CD4-positive, alpha-beta T cell treated with Interleukin-17A for 1 hour (primary cell): ENCODE results near the gene FRA10AC1.
A peak's percentile ranks its signal among the peaks of the same experiment; 100 is the strongest.

Experiments
- DNase-seq: peaks from one replicate; pipeline ENCODE4 v3.0.0-alpha.2; 2020

Gene FRA10AC1

DNA sequence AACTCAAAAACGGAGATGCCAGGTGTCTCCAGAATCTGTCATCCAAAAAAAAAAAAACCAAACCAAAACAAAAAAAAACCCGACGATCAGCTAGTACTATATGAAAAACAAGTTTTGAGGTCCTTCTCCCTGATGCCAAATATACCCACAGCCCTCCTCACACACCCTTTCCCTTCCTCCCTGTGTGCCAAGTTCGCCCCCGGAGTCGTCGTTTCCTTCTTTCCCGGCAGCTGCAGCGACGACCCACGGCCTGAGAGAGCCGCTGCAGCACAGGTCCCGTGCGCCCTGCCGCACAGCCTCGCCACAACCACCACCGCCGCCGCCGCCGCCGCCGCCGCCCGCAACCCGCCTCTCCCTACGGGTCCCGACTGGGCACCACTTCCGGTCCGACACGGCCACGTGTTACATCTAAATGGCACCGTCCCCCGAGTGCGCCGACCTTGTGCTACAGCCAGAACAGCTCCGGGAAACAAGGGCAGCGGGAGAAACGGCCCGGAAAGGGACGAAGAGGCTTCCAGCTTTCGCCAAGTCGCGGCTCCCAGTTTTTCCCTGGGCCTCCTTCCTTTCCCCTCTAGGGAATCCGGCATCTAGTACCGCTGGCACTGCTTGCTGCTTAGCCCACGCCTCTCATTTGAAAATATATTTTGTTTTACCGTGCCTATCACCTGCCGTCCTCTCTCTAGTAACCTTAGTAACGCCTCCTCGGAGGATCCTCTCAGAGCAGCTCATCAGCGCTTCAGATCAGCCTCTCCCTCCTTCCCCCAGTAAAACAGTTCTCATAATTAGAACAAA is at the start of gene FRA10AC1:
FRA10AC1 (minus strand) TSS at position 383 of the 792 bp plus-strand sequence. CDS start 2,486 bp downstream, outside the sequence.
- peak; percentile 91 for DNase-seq

- peak; percentile 20 for DNase-seq
Observed at GRCh38 chr10:93751832-93752231, 49.4 kb upstream of the FRA10AC1 start.

DNA sequence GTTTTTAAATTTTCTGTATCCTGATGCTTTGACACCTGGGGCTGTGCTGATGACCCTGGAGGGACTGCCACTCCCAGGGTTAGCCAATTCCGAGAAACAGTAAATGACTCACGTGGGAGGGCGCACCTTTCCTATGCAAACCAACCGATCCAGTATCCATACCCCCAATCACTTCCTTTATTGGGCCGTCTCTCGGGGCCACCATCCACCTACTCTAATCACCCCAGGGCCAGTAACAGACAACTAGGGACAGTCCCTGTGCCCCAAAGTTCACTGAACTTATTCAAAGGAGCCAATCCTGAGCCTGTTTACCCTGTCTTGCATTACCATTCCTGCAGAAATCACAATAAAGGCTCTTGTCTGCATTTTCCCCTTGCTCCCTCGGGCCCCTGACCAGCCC is 48.7 kb upstream of the FRA10AC1 start:
- DNase-seq, result no peak

DNA sequence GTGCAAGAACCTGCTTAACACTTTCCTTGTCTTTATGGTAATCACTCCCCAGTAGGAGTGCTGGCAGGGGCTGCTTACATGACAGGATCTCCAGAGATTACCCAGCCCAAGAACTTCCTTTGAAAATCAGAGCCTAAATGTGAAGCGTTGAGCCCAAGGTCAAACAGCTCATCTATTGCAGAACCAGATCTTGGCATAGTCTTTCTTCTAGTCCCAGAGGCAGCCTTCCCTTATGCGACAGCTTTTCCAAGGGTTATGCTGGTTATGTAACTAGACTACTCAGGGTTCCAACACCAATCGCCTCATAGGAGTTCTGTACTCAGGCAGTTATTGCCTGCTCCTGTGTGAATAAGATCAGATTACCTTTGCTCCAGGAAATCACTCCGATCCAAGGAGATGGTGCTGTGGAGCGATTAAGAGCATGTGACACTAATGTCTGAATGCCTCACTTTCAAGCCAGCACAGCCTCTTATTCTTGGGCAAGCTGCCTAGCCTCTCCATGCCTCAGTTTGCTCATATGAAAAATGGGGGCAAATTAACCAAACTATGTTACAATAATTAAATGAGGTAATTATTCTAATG is 46.9 kb upstream of the FRA10AC1 start:
- DNase-seq, result no peak

GRCh38 chr10:93746844-93747284 is 44.5 kb upstream of the FRA10AC1 start:
- DNase-seq, result no peak

- DNase-seq, result no peak
Observed at GRCh38 chr10:93745408-93746065, 43.1 kb upstream of the FRA10AC1 start.

DNA sequence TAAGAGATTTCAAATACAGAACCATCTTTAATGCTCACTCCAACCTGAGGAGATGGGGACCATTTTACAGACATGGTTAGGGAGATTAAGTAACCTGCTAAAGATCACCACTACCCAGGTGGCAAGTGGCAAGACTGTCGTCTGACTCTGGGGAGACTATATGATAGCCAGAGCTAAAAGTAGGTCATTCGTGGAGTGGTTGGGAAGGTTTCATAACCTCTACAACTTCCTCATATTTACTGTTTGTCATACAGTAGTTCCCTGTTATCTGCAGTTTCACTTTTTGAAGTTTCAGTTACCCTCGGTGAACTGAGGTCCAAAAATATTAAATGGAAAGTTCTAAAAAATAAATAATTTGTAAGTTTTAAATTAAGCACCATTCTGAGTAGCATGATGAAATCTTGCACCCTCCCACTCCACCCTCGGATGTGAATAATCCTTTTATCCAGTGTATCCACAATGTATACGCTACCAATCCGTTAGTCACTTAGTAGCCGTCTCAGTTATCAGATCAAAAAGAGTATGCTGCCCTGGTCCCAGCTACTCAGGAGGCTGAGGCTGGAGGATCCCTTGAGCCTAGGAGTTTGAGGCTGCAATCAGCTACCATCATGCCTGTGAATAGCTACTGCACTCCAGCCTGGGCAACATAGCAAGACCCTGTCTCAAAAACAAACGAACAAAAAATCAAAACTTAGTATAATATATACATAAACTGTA is 40.4 kb upstream of the FRA10AC1 start:
- peak; percentile 10 for DNase-seq

DNA sequence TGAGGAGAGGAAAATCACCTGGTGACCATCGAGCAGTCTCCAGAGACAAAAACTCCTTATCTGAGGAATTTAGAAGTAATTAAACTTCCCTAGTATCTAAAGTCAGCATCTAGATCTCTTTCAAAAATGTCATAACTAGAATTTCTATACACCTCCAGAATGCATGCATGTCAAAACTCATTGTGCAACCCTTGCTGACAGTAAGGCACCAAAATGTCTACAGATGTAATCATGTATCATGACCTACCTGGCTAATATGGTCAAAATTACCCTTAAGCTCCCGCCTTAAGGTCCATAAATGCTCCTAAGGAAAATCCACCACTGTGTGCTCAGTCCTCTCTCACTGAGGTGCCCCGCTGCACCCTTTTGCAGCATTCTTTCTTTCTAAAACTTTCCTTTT is 39.0 kb upstream of the FRA10AC1 start:
- DNase-seq, result no peak

- DNase-seq, result no peak
Observed at GRCh38 chr10:93726024-93726423, 23.6 kb upstream of the FRA10AC1 start.

DNA sequence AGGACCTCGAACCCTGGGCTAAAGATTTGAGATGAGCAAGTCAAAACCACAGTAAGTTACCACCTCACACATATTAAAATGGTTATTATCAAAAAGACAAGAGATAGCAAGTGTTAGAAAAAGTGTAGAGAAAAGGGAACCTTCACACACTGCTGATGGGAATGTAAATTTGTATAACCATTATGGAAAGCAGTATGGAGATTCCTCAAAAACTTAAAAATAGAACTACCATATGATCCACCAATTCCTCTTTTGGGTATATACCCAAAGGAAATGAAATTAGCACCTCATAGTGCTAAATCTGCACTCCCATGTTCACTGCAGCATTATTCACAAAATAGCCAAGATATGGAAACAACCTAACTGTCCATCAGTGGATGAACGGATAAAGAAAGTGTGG is 20.8 kb upstream of the FRA10AC1 start:
- DNase-seq, result no peak

DNA sequence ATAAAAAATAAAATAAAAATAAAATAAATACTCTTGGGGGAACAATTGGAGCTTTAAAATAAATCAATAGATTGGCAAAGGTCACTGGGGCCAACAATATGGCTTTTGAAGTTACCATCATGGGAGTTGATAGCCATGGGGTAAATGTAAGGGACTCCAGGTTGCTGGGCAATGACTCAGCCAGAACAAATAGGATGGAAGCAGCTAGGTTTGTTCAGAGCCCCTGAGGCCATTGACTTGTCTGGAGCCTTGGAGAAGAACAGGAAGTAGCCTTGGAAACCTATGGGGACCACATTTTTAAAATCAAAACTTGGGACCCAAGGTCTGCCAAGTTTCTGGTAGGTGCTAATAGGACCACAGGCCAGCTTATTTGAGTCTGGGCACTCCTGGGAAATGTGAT is 20.2 kb upstream of the FRA10AC1 start:
- DNase-seq, result no peak

DNA sequence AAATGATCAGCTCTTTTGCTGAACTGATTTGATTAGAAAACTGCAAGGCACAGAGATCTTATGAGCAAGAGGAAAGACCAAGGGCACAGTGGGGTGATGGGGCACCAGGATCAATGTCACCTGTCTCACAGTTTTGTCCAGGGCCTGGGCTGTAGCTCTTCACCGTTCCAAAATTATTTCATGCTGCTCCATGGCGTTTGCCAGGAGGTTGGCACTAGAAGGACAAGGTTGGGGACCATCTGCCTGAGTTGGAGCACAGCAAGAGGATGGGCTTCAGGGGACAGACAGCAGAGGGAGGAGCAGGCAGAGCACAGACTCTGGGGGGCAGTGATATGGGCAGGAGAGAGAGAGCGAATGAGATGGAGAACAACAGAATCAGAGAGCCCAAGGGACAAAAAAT is 17.5 kb upstream of the FRA10AC1 start:
- DNase-seq, result no peak

- DNase-seq, result no peak
Observed at GRCh38 chr10:93718937-93719725, 16.7 kb upstream of the FRA10AC1 start.

DNA sequence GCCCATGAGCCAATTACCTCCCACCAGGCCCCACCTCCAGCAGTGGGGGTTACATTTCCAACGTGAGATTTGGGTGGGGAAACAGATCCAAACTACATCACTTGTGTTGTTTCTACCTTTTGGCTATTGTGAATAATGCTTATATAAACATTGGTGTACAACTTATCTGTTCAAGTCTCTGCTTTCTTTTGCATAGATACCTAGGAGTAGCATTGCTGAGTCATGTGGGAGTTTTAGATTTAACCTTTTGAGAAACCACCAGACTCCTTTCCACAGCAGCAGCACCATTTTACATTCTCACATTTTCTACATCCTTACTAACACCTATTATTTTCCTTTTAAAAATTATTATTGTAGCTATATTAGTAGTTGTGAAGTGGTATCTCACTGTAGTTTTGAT is 14.4 kb upstream of the FRA10AC1 start:
- DNase-seq, result no peak

GRCh38 chr10:93715345-93715744 is 13.0 kb upstream of the FRA10AC1 start:
- peak; percentile 20 for DNase-seq

DNA sequence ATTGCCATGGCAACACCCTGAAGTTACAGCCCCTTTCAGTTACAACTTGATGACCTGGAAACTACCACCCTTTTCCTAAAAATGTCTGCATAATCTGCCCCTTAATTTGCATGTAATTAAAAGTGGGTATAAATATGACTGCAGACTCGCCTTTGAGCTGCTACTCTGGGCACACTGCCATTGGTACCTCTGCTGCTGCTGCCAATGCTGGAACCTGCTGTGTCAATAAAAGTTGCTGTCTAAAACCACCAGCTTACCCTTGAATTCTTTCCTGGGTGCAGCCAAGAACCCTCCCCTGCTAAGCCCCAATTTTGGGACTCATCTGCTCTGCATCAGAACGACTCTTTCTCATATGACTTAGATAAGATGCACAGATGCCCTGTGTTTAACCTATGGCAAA is 10.2 kb upstream of the FRA10AC1 start:
- no peak for DNase-seq

- no peak for DNase-seq
Observed at GRCh38 chr10:93711891-93712290, 9.5 kb upstream of the FRA10AC1 start.

GRCh38 chr10:93710333-93710909 is 8.0 kb upstream of the FRA10AC1 start:
- DNase-seq, result no peak

DNA sequence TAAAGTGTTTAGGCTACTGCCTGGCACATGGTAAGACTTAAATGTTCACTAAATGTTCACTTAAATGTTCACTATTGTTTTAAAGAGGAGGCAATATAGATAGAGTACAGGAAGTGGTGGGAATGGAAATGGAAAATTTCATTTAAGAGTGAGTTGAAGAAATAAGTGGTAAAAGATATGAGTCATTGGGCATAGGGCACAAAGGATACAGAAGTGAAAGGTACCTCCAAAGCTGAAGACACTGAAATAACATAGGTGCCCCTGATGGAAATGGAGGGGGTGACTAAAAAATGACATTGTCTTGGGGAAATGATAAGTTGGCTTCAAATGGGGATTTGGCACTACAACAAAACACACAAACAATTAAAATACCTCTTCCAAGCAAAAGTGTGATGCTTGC is 5.2 kb upstream of the FRA10AC1 start:
- no peak for DNase-seq

DNA sequence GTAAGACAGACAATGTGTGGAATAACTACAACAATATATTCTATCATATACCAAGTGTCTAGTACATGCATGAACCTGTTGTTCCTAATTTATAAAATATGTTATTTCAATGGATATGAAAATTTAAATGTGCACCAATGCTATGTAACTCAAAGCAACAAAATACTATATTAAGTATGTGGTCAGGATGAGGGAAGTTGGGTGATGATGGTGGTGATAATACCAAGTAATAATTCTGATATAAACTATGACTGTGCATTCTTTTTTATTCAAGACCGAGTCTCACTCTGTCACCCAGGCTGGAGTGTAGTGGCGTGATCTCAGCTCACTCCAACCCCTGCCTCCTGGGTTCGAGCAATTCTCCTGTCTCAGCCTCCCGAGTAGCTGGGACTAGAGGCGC is 2.1 kb upstream of the FRA10AC1 start:
- no peak for DNase-seq

GRCh38 chr10:93703841-93704240 is 1.4 kb upstream of the FRA10AC1 start:
- no peak for DNase-seq

DNA sequence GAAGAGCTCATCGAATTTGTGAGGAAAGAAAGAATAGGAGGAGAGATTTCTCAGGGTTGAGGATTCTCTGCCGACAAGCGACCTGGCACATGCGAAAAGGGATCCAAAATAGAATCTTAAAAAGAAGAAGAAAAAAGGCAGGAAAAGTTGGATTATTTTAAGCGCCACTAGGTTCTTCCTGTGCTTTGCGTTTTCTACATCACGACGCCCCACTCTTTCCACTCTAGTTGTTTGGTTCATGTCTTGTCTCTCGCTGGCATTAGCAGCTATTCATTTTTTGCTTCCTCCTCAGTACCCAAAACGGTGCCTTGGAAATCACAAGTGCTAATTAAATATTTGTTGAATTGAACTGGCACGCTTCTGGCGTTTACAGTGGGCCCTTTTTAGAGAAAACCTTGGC is 674 bp upstream of the FRA10AC1 start:
- DNase-seq, result peak; percentile 16
